H1 (cell line): ENCODE results near the gene IL17RD. TPM values are rescaled to one million over a fixed set of nuclear protein-coding genes. Genes with fewer than 3 reads are reported as not detected.

Experiments used
- EP300 ChIP-seq, 2 experiments: IDR thresholded peaks; 1 replicate in 1 of 2; 2 replicates in 1 of 2; pipeline ENCODE4 v1.6.1; 2011 to 2012; ENCODE audit warnings: low read depth in 2 of 2, low read length in 2 of 2, mild to moderate bottlenecking in 2 of 2, borderline replicate concordance in 1 of 2, inconsistent platforms in 1 of 2, moderate library complexity in 1 of 2
- TAF7 ChIP-seq: optimal IDR thresholded peaks from 2 replicates; pipeline ENCODE3; 2011; ENCODE audit warnings: low read depth, mild to moderate bottlenecking, inconsistent platforms, low read length, moderate library complexity, borderline replicate concordance
- polyA plus RNA-seq, 7 experiments: library from polyadenylated mRNA; depleted of rRNA in 3 of 7; stranded (reverse) in 5 of 7; unstranded in 2 of 7; fragments of >200 nt in 5 of 7; fragments of 200-250 nt in 2 of 7; gene quantifications; 1 replicate in 5 of 7; 2 replicates in 1 of 7; 4 replicates in 1 of 7; pipeline versions ENCODE4 v1.2.1 to v1.2.3, GENCODE V29; 2011 to 2013; ENCODE audit warnings: missing spikeins in 2 of 7, mixed read lengths in 2 of 7
- total RNA-seq: library from RNA; stranded (reverse); fragmentation: NEBNext Ultra II Directional; extraction: Animal tissue kit (Norgen Biotek cat#: 25700); gene quantifications from 2 replicates; pipeline ENCODE4 v1.2.1, GENCODE V29; 2021

IL17RD gene
- total and polyA plus RNA-seq, 2 of the 8 experiments (the other 6 are each of a cell fraction or from before 2014, with no cell fraction given) = 10.9 to 48.9 TPM

DNA sequence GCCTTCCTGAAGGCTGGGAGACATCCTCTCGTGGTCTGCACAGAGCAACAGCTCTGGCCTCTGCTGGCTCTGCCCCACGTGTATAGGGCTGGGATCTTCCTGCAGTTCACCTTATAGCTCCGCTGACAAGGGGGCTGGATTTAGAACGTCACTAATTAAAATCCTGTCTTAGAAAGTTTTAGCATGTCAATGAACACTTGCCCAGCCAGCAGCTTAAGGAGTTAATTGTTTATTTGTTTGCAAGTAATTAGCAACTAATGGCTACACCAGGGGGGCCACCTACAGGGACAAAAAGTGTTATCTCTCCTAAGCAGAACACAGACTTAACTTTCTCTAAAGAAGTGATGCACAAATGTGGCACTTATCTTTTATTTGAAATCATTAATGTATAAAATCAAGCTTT, 34.7 kb upstream of the IL17RD start, which contains the start of gene HESX1 (continued):
- TF ChIP-seq EP300 (IDR thresholded peaks at IDR 0.05; ENCODE audit: borderline replicate concordance in 1 of 2, low read depth in 2 of 2, low read length in 2 of 2) (peak in 1 of 2 experiments; percentile 87; a peak in 1 of 3 replicates), TAF7 (peak; percentile 33)
- TF ChIP-seq, all 59 proteins: peak for 18
